ENCODE results near the gene TSPAN7.

TSPAN7 gene

DNA sequence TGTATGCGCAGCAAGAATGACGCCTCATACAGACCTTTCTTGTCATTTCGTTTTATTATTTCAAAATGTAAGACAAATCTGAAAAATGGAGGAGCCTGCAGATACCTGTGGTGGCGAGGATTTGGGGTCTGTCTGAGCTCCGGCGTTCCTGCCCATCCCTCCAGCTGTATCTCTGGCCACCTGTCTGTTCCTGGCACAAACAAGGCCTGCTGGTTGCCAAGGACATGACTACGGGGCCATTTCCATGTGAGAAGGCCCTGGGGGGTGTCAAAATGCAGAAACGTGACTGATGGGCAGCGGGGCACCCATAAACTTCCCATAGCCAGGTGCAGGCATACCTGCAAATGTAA, 591 bp upstream of the TSPAN7 start:
- H3K4me1 ChIP-seq (ENCODE audit: insufficient read depth, low read length), result no peaks in the 10 kb centered on the region
- 63% methylated on average over 9 of the region's 9 CpGs for WGBS
- no peaks in the 10 kb centered on the region for H3K9me3 ChIP-seq (ENCODE audit: insufficient read depth, low read depth, low read length)
- H3K27me3 ChIP-seq (ENCODE audit: insufficient read depth, low read length), result peaks cover 20% of the 10 kb centered on the region
- H3K9ac ChIP-seq (ENCODE audit: low read depth, low read length), result no peak overlapping the region
- H3K4me3 ChIP-seq (ENCODE audit: low read length), result peak overlapping the region; percentile 58
- no peak overlapping the region for H3K27ac ChIP-seq (ENCODE audit: low read depth, low read length)
- no peaks in the 10 kb centered on the region for H3K36me3 ChIP-seq (ENCODE audit: insufficient read depth, low read length)

DNA sequence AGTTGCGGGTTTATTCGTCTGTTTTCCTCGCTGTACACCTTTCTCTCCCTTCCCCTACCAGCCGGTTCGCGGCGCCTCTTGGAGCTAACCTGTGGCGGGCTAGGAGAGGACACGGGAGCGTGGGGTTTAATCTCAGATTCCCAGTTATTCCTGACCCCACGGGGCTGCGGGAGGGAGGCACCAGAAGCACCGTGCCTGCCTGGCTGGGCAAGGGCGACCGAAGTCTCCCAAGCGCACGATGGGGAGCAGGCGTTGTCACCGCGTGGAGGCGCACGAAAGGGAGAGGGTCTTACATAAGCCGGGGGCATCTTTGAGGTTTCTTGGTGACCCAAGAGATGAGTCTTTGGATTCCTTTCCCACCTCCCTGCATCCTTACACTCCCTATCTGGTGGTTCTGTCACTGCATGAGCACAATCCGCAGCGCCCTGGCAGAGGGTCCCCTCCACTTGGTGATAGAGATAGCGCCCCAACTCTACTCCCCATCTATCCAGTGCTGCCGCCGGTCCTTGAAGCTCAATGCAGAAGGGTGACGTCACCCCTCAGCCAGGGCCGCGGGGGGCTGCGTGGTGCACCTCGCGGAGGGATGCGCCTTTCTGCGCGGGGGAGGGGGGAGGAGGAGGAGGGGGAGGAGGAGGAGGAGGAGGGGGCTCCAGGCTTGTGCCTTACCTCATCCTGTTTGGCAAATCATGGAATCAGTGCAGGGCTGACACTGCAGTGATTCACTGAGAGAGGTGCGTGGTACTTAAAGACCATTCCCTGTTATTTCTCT, 793 bp downstream of the TSPAN7 start:
- no peaks in the 10 kb centered on the region for H3K36me3 ChIP-seq (ENCODE audit: insufficient read depth, low read length)
- 1% methylated on average over 23 of the region's 38 CpGs for WGBS
- H3K27ac ChIP-seq (ENCODE audit: low read depth, low read length), result no peak overlapping the region
- no peaks in the 10 kb centered on the region for H3K9me3 ChIP-seq (ENCODE audit: insufficient read depth, low read depth, low read length)
- peak overlapping the region; percentile 55; the same call in 1 of the 2 replicates for H3K9ac ChIP-seq (ENCODE audit: low read depth, low read length)
- no peaks in the 10 kb centered on the region for H3K4me1 ChIP-seq (ENCODE audit: insufficient read depth, low read length)
- H3K4me3 ChIP-seq (ENCODE audit: low read length), result peak overlapping the region; percentile 74
- peaks cover 20% of the 10 kb centered on the region for H3K27me3 ChIP-seq (ENCODE audit: insufficient read depth, low read length)

DNA sequence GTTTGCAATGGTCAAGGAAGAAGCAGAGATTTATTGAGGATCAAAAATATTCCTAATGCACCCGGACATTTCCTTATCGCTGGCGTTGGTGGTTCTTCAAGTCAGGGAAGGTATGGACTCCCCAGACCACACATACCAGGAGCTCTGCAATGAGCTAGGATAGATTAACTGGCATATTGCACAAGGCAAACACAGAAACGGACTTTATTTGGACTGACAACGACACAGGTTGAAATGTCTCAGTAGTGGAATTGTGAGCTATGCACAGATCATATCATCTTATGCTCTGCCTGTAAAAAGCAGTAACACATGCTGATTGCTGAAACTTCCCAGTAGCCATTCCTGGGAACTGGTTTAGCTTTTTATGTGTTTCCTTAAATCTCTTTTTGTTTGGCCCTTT, 1.7 kb downstream of the TSPAN7 start:
- WGBS, result 91% methylated on average over 5 of the region's 5 CpGs

DNA sequence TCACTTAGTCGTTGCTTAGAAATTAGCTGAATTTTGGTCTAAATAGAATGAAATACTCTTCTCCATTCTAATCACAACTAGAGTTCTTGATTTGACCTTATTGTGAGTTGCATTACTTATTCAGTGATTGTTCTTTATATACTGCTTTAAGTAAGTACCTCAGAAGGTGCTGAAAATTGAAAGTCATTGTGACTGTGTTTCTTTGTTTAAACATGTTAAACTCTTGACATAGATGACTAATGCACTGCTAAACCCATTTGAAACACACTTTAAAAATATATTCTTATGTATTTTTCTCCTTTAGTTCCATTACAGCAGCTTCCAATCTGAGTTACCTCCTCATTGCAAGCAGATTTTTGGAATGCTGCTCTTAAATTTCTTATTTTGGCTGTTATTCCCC, 9.1 kb downstream of the TSPAN7 start:
- WGBS, result no CpG with 5 or more reads among the region's 1 CpG
- Histone ChIP-seq H3K27me3 (ENCODE audit: insufficient read depth, low read length) (no peaks in the 10 kb centered on the region), H3K4me1 (ENCODE audit: insufficient read depth, low read length) (no peaks in the 10 kb centered on the region), H3K27ac (ENCODE audit: low read depth, low read length) (no peak overlapping the region), H3K4me3 (ENCODE audit: low read length) (no peak overlapping the region), H3K36me3 (ENCODE audit: insufficient read depth, low read length) (no peaks in the 10 kb centered on the region), H3K9ac (ENCODE audit: low read depth, low read length) (no peak overlapping the region), H3K9me3 (ENCODE audit: insufficient read depth, low read depth, low read length) (no peaks in the 10 kb centered on the region)

More for the DNA sequence above, 1.7 kb downstream of the TSPAN7 start:
- Histone ChIP-seq H3K4me3 (ENCODE audit: low read length) (no peak overlapping the region), H3K27me3 (ENCODE audit: insufficient read depth, low read length) (peaks cover 20% of the 10 kb centered on the region), H3K9ac (ENCODE audit: low read depth, low read length) (no peak overlapping the region), H3K4me1 (ENCODE audit: insufficient read depth, low read length) (no peaks in the 10 kb centered on the region), H3K36me3 (ENCODE audit: insufficient read depth, low read length) (no peaks in the 10 kb centered on the region), H3K9me3 (ENCODE audit: insufficient read depth, low read depth, low read length) (no peaks in the 10 kb centered on the region), H3K27ac (ENCODE audit: low read depth, low read length) (no peak overlapping the region)

DNA sequence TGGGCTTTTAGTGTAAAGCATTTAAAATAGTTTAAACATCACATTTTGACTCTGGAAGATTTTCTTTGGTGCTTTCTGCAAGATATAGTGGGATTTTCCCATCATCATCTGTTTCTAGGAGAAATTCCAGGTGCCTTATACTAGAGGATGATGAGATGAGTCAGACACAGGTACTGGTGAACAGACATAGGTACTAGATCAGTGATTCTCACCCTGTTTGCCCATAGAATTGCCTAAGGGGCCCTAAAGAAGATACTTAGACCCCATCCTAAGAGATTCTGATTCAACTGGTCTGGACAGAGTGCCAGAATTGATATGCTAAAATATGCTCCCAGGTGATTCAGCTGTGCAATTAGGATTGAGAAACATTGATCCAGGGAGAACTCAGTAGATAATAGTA, 9.7 kb downstream of the TSPAN7 start:
- no peaks in the 10 kb centered on the region for H3K27me3 ChIP-seq (ENCODE audit: insufficient read depth, low read length)
- no peak overlapping the region for H3K9ac ChIP-seq (ENCODE audit: low read depth, low read length)
- no peaks in the 10 kb centered on the region for H3K4me1 ChIP-seq (ENCODE audit: insufficient read depth, low read length)
- no peaks in the 10 kb centered on the region for H3K9me3 ChIP-seq (ENCODE audit: insufficient read depth, low read depth, low read length)
- no peak overlapping the region for H3K4me3 ChIP-seq (ENCODE audit: low read length)
- H3K36me3 ChIP-seq (ENCODE audit: insufficient read depth, low read length), result no peaks in the 10 kb centered on the region
- no peak overlapping the region for H3K27ac ChIP-seq (ENCODE audit: low read depth, low read length)

DNA sequence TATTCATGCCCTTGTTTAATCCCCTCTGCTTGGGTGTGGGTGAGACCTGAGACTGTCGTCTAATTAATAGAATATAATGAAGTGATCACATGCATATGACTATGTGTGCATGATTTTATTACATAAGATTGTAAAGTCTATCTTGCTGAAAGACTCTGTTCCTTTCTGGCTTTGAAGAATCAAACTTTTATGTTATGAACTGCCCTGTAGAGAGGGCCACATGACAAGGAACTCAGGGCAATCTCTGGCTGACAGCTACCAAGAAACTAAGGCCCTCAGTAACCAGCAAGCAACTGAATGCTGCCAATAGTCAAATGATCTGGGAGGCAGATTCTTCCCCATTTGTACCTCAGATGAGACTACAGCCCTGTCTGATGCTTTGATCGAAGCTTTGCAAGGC, 13.5 kb downstream of the TSPAN7 start:
- no peak overlapping the region for H3K9ac ChIP-seq (ENCODE audit: low read depth, low read length)
- no peak overlapping the region for H3K4me3 ChIP-seq (ENCODE audit: low read length)
- WGBS, result 92% methylated on average over 1 of the region's 2 CpGs

DNA sequence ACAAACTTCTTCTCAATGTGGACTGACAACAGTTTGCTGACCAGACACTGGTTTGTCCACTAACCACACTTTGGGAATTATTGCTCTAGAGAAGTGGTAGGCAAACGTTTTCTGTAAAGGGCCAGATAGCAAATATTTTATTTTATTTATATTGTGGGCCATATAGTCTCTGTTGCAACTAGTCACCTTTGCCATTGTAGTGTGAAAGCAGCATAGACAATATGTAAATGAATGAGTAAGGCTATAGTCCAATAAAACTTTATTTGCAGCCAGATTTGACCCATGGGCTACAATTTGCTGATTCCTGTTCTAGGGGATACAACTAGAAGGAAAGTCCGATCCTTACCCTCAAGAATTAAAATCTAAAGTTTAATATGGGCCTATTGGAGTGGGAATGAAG, 14.5 kb downstream of the TSPAN7 start:
- Histone ChIP-seq H3K9me3 (ENCODE audit: insufficient read depth, low read depth, low read length) (no peaks in the 10 kb centered on the region), H3K4me3 (ENCODE audit: low read length) (no peak overlapping the region), H3K27me3 (ENCODE audit: insufficient read depth, low read length) (no peaks in the 10 kb centered on the region), H3K4me1 (ENCODE audit: insufficient read depth, low read length) (no peaks in the 10 kb centered on the region), H3K27ac (ENCODE audit: low read depth, low read length) (no peak overlapping the region), H3K36me3 (ENCODE audit: insufficient read depth, low read length) (no peaks in the 10 kb centered on the region), H3K9ac (ENCODE audit: low read depth, low read length) (no peak overlapping the region)
- no CpG with 5 or more reads among the region's 2 CpGs for WGBS

More for the DNA sequence above, 13.5 kb downstream of the TSPAN7 start:
- no peak overlapping the region for H3K27ac ChIP-seq (ENCODE audit: low read depth, low read length)
- H3K36me3 ChIP-seq (ENCODE audit: insufficient read depth, low read length), result no peaks in the 10 kb centered on the region
- no peaks in the 10 kb centered on the region for H3K27me3 ChIP-seq (ENCODE audit: insufficient read depth, low read length)
- H3K9me3 ChIP-seq (ENCODE audit: insufficient read depth, low read depth, low read length), result no peaks in the 10 kb centered on the region
- no peaks in the 10 kb centered on the region for H3K4me1 ChIP-seq (ENCODE audit: insufficient read depth, low read length)

DNA sequence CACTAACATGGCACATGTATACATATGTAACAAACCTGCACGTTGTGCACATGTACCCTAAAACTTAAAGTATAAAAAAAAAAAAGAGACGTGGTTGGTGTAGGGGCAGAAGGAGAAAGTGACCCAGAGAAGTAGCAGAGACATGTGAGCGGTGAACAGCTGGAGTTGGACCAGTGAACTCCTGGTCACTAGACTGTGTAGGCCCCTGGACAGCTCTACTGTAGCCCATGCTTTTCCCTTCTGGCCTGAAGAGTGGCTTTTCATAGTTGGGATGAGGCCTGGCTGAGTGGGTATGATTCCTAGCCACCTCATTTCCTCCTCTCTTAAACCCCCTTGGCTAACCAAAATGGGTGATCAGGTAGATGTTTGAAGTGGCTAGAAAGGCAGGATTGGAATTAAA, 16.4 kb downstream of the TSPAN7 start:
- Histone ChIP-seq H3K27me3 (ENCODE audit: insufficient read depth, low read length) (no peaks in the 10 kb centered on the region), H3K27ac (ENCODE audit: low read depth, low read length) (no peak overlapping the region), H3K4me3 (ENCODE audit: low read length) (no peak overlapping the region), H3K9ac (ENCODE audit: low read depth, low read length) (no peak overlapping the region), H3K4me1 (ENCODE audit: insufficient read depth, low read length) (no peaks in the 10 kb centered on the region), H3K36me3 (ENCODE audit: insufficient read depth, low read length) (no peaks in the 10 kb centered on the region), H3K9me3 (ENCODE audit: insufficient read depth, low read depth, low read length) (no peaks in the 10 kb centered on the region)
- 94% methylated on average over 2 of the region's 3 CpGs for WGBS

DNA sequence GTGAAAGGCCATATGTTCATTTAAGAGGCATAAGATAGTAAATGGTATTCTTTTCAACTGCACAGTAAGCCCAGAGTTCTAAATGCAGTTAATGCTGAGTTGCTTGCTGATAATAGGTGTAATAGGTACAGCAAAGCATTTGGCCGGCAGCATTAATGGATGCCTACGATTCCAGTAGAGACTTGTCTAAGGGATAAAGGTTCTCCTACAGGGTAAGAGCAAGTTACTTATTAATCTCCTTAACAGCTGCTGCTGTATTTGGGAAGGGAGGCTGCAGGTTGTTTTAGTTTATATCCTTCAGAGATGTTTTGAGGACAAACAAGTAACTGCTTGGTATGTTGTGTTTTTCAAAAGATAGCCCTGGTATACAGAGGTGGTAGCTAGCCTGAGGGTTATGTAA, 16.8 kb downstream of the TSPAN7 start:
- no peaks in the 10 kb centered on the region for H3K9me3 ChIP-seq (ENCODE audit: insufficient read depth, low read depth, low read length)
- no peak overlapping the region for H3K27ac ChIP-seq (ENCODE audit: low read depth, low read length)
- H3K4me1 ChIP-seq (ENCODE audit: insufficient read depth, low read length), result no peaks in the 10 kb centered on the region
- no peaks in the 10 kb centered on the region for H3K27me3 ChIP-seq (ENCODE audit: insufficient read depth, low read length)
- H3K9ac ChIP-seq (ENCODE audit: low read depth, low read length), result no peak overlapping the region
- H3K4me3 ChIP-seq (ENCODE audit: low read length), result no peak overlapping the region
- no peaks in the 10 kb centered on the region for H3K36me3 ChIP-seq (ENCODE audit: insufficient read depth, low read length)
- 84% methylated on average over 2 of the region's 2 CpGs for WGBS

DNA sequence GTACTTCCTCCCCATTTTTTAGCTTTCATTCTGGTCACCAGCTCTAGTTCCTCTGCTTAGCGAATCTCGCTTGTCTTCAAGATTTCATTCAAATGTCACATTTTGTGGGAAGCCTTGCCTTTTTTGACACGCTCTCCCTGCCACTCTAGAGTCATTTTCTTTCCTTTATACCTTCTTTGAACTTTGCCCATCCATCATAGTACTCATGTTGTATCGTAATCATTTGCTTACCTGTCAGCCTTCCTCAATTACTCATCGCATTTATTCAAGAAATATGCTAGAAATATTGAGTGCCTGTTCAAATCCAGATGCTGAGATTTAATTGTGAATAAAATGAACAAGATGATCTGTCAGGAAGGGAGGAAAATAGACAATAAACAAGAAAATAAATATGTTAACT, 21.8 kb downstream of the TSPAN7 start:
- Histone ChIP-seq H3K9me3 (ENCODE audit: insufficient read depth, low read depth, low read length) (no peaks in the 10 kb centered on the region), H3K4me3 (ENCODE audit: low read length) (no peak overlapping the region), H3K27ac (ENCODE audit: low read depth, low read length) (no peak overlapping the region), H3K9ac (ENCODE audit: low read depth, low read length) (no peak overlapping the region), H3K36me3 (ENCODE audit: insufficient read depth, low read length) (no peaks in the 10 kb centered on the region), H3K4me1 (ENCODE audit: insufficient read depth, low read length) (no peaks in the 10 kb centered on the region), H3K27me3 (ENCODE audit: insufficient read depth, low read length) (no peaks in the 10 kb centered on the region)
- 96% methylated on average over 4 of the region's 5 CpGs for WGBS

DNA sequence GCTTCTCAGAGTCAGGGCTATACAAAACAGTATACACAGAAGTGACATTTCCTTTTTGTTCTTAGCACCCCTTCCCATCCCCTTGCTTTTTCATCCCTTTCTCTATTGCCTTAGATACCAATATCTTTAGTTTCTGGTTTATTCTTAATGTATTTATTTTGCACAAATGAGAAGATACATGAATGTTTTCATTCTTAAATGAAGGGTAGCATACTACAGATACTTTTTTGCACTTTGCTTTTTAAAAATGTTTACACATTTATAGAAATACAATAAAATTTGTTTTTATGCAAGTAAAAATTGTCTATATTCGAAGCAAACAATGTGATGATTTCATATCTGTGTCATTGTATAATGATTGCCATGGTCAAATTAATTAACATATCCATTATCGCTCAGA, 33.1 kb downstream of the TSPAN7 start:
- WGBS, result no CpG with 5 or more reads among the region's 2 CpGs

DNA sequence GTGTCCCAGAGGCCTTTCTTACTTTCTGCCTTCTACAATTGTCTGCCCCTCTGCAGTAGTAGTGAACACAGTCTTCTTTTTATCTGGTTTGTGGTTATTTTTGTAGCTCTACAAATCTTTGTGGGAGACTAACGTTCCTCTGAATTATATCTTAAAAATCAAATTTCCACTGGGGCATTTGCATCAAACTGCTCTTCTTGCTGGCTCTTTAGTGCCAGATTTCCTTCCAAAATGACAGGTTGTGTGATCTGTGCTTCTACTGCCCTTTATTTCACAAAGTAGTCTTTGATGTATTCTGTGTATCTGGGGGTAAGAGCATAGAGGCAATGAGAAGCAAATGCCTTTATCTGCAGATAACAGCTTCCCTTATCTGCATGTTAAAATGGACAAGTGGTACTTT, 34.5 kb downstream of the TSPAN7 start:
- H3K4me1 ChIP-seq (ENCODE audit: insufficient read depth, low read length), result peaks cover 3% of the 10 kb centered on the region; the same call in 1 of the 2 replicates
- H3K36me3 ChIP-seq (ENCODE audit: insufficient read depth, low read length), result no peaks in the 10 kb centered on the region
- H3K27ac ChIP-seq (ENCODE audit: low read depth, low read length), result no peak overlapping the region
- WGBS, result 100% methylated on average over 1 of the region's 1 CpG
- no peaks in the 10 kb centered on the region for H3K27me3 ChIP-seq (ENCODE audit: insufficient read depth, low read length)
- no peaks in the 10 kb centered on the region for H3K9me3 ChIP-seq (ENCODE audit: insufficient read depth, low read depth, low read length)
- no peak overlapping the region for H3K9ac ChIP-seq (ENCODE audit: low read depth, low read length)
- H3K4me3 ChIP-seq (ENCODE audit: low read length), result no peak overlapping the region

More for the DNA sequence above, 33.1 kb downstream of the TSPAN7 start:
- H3K9ac ChIP-seq (ENCODE audit: low read depth, low read length), result no peak overlapping the region
- H3K4me1 ChIP-seq (ENCODE audit: insufficient read depth, low read length), result no peaks in the 10 kb centered on the region
- no peaks in the 10 kb centered on the region for H3K9me3 ChIP-seq (ENCODE audit: insufficient read depth, low read depth, low read length)
- no peaks in the 10 kb centered on the region for H3K36me3 ChIP-seq (ENCODE audit: insufficient read depth, low read length)
- H3K27ac ChIP-seq (ENCODE audit: low read depth, low read length), result no peak overlapping the region
- H3K4me3 ChIP-seq (ENCODE audit: low read length), result no peak overlapping the region
- no peaks in the 10 kb centered on the region for H3K27me3 ChIP-seq (ENCODE audit: insufficient read depth, low read length)
